Measurements from ENCODE around the gene NEIL1. TPM values are rescaled to one million over a fixed set of nuclear protein-coding genes. Genes with fewer than 3 reads are reported as not detected.

The NEIL1 gene
- total RNA-seq, 8 experiments from 2014 or later = 3.8 to 19.4 (median 5.2) TPM

- no peak overlapping the region for H3K27ac ChIP-seq
- peak in 1 of 8 experiments; percentile 47 for ATAC-seq (replicated peaks in 6 of 8)
- in situ Hi-C loops (cut with MboI; ENCODE audit: low pct_unique_long_range_greater_than_20kb in 2 of 9, low sequenced_read_pairs in 9 of 9, unreplicated experiment in 9 of 9) = no loop called here
- H3K4me3 ChIP-seq = no peak overlapping the region
- no peaks in the 10 kb centered on the region for H3K4me1 ChIP-seq (replicated peaks in 1 of 2)
- 88 to 100% (median 100%) methylated on average over 1 of the region's 1 CpG; no CpG with 5 or more reads in 6 of the 10 experiments for WGBS, 10 experiments
These were observed 43.0 kb downstream of the NEIL1 start for GRCh38 chr15:75389791-75390382.

- no peak for ATAC-seq (replicated peaks in 6 of 8)
- in situ Hi-C loops (cut with MboI; ENCODE audit: low pct_unique_long_range_greater_than_20kb in 2 of 9, low sequenced_read_pairs in 9 of 9, unreplicated experiment in 9 of 9) = no loop called here
- no peak overlapping the region for H3K27ac ChIP-seq
- H3K4me3 ChIP-seq = no peak overlapping the region
- WGBS, 10 experiments = 87 to 100% (median 100%) methylated on average over 2 of the region's 2 CpGs; no CpG with 5 or more reads in 3 of the 10 experiments
- no peaks in the 10 kb centered on the region for H3K4me1 ChIP-seq (replicated peaks in 1 of 2)
These were observed 50.7 kb downstream of the NEIL1 start for GRCh38 chr15:75397494-75397893.

- no peaks in the 10 kb centered on the region for H3K4me1 ChIP-seq (replicated peaks in 1 of 2)
- ATAC-seq (replicated peaks in 6 of 8) = no peak
- 90 to 100% (median 100%) methylated on average over 1 to 2 of the region's 2 CpGs; no CpG with 5 or more reads in 2 of the 10 experiments for WGBS, 10 experiments
- H3K27ac ChIP-seq = no peak overlapping the region
- in situ Hi-C loops (cut with MboI; ENCODE audit: low pct_unique_long_range_greater_than_20kb in 2 of 9, low sequenced_read_pairs in 9 of 9, unreplicated experiment in 9 of 9) = no loop called here
- H3K4me3 ChIP-seq = no peak overlapping the region
These were observed 57.1 kb downstream of the NEIL1 start for GRCh38 chr15:75403892-75404291.

Other genes starting within 250 kb of the NEIL1 start
- gene C15orf39, start 145.2 kb upstream of the NEIL1 start, total RNA-seq = 10 to 100 TPM in 2 of 8 experiments, 1 to 10 TPM in 6; 2.2 to 11.0 (median 5.8) TPM
- gene GOLGA6C, start 88.7 kb upstream of the NEIL1 start, total RNA-seq = 1 to 10 TPM in 1 of 8 experiments, under 1 TPM in 1, not detected in 6; 0.54 to 1.6 TPM
- 1 to 10 TPM in 2 of 8 experiments, under 1 TPM in 3, not detected in 3; 0.14 to 4.0 (median 0.38) TPM for gene GOLGA6D, start 64.2 kb upstream of the NEIL1 start, total RNA-seq
- gene COMMD4, start 11.0 kb upstream of the NEIL1 start, total RNA-seq = 10 to 100 TPM; 17.6 to 93.3 (median 56.3) TPM
- 100 to 1,000 TPM in 2 of 8 experiments, 10 to 100 TPM in 6; 39.3 to 179 (median 63.1) TPM for gene MAN2C1, start 21.6 kb downstream of the NEIL1 start, total RNA-seq
- gene SIN3A, start 104.7 kb downstream of the NEIL1 start, total RNA-seq = 10 to 100 TPM; 14.6 to 62.6 (median 26.3) TPM
- gene PTPN9, start 232.3 kb downstream of the NEIL1 start, total RNA-seq = 10 to 100 TPM; 15.4 to 36.8 (median 20.6) TPM